Glomerular endothelial cell (primary cell): Measurements from ENCODE around the gene NTRK2. TPM values are rescaled to one million over a fixed set of nuclear protein-coding genes. Genes with fewer than 3 reads are reported as not detected.

Experiments
- DNase-seq: peaks from one replicate; pipeline ENCODE4 v3.0.0-alpha.2; 2011; ENCODE audit warnings: low read depth, low spot score; ENCODE audit errors: extremely low read depth
- total RNA-seq: library from RNA; depleted of rRNA; stranded (reverse); fragments of >200 nt; gene quantifications from 2 replicates; pipeline ENCODE4 v1.2.3, GENCODE V29; 2015

Gene NTRK2
- total RNA-seq, 1 donor from 2014 or later = 0.35 TPM

GRCh38 chr9:84926793-84927192 lies 257.3 kb downstream of the NTRK2 start:
- DNase-seq = no peak

DNA sequence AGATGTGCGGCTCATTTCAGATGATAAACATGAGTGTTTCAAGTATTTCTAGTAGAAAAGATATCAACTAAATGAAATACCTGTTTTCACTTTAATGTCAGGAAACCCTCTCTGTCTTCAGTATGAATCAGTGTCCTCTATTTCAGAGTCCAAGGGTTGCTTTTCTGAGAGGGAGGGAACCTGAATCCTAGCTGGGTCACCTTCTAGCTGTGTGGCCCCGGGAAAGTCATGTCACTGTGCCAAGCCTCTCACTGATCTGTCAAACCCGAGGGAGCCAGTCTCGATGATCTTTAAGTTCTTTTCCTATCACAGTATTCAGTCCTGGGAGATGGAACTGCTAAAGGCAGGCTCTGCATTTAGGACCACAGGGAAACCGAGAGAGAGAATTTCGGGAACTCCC lies 258.9 kb downstream of the NTRK2 start:
- DNase-seq = no peak

DNA sequence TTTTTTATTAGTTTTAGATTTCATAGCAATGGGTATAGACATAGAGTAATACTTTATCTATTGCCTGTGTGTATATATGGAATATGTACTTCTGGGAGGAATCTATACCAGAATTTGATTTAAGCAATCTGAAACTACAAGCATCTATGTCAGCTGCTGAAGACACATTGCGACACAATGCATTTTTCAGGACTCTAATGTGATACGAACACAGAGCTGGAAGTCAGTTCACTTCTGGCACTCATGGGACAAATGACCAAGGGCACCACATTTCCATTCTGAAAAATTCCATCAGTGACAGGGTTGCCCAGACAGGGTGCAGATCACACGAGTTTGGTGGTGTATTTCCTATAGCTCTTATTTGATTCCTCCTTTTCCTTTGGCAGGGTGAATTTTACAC lies 259.5 kb downstream of the NTRK2 start:
- DNase-seq = no peak

GRCh38 chr9:84932915-84933527 lies 263.5 kb downstream of the NTRK2 start:
- DNase-seq = no peak

DNA sequence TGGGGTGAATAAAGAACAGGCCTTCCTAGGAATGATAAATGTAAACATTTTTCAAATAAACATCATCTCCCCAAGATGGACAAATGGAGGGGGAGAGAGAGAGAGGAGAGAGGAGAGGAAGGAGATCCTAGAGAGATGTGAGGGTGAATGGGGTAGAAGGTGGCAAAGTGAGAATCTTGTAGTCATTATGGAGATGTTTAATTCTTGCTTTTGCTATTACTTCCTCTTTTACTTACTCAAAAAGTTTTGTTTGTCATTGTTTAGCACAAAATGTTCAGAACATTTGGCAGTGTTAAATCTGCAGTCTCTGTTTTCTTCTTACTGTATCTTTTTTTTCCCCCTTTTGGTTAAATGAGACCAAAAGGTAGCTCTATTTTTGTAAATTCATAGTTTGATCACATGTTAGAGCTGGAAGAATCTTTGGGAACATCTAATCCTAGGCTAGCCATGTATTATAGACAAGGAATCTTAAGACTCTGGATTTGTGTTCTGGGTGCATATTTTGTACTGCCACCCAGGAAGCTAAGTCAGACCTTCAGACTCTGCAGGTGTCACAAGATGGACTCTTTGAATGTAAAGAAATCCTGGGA lies 266.1 kb downstream of the NTRK2 start:
- DNase-seq = no peak

DNA sequence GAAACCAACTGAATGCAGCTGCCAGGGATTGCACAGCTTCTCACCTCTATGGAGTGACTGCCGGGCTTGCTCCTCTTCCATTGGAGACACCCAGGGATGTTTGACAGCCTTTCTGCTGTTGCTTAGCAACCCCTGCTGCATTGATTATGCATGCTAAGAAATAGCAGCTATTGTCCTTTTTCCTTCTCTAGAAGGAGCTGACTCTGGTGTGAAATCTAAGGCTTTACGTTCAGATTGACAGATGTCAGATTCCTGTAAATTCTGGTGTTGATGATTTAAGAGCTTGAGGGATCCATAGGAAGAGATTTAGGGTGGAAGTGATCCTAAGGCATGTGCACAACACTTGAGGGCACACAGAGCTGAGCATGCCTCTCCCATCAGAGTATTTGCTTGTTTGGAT lies 267.7 kb downstream of the NTRK2 start:
- DNase-seq = no peak

- no peak for DNase-seq
Measured at GRCh38 chr9:84937581-84937980, 268.1 kb downstream of the NTRK2 start.

DNA sequence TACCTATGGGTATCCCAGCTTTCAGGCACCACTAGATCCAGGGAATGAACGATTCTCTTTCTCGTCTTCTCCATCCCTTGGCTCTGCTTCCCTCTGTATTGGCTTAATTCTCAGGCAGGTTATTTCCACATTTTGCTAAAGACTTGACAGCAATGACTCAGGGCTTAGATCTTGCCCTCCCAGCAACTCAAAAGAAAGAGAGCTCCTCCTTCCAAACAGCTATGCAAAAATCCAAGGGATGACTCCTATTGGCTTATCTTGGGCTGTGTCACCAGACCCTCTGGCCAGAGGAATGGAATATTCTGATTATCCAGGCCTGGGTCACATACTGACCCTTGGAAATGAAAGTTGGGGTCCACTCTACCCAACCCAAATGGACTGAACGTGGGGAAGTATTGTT lies 270.2 kb downstream of the NTRK2 start:
- no peak for DNase-seq

DNA sequence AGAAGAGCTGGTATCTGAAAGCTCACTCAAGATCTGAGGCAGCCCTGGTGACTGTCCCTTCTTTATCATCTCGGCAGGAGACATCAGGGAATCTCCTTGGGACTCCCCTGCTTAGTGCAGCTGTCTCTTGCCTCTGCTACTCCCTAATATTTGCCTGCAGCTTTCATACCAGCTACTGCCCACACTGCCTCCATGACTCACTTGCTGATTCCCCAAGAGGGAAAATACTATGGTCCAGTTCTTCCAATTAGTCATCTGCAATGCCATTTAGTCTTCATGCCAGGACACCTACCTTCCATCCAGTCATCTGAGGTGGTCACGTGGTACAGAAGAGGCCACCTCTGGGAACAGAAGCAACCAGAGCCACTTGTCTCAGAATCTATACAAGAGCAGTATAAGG lies 270.8 kb downstream of the NTRK2 start:
- DNase-seq = no peak

DNA sequence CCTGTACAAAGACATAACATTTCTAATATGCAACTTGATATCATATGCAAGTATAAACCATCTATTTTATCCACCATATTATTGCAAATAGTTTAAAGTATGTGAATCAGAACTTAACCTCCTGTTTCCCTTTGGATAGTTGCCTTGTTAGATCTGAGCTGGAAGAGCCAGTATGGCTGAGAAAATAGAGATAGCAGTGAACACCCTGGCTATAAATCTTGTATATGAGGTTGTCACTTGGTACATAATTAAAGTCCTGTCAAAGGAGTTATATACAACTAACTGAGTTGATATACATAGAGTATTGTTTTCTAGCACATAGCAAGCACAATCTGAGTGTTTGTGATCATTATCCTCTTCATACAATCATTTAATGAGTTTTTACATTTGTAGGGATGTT lies 272.3 kb downstream of the NTRK2 start:
- no peak for DNase-seq

GRCh38 chr9:84943482-84944050 lies 274.0 kb downstream of the NTRK2 start:
- DNase-seq = no peak

- no peak for DNase-seq
Measured at GRCh38 chr9:84945878-84946538, 276.5 kb downstream of the NTRK2 start.

- no peak for DNase-seq
Measured at GRCh38 chr9:84947412-84947972, 278.0 kb downstream of the NTRK2 start.

- DNase-seq = no peak
Measured at GRCh38 chr9:84949258-84949657, 279.7 kb downstream of the NTRK2 start.

- no peak for DNase-seq
Measured at GRCh38 chr9:84949971-84950370, 280.4 kb downstream of the NTRK2 start.

- no peak for DNase-seq
Measured at GRCh38 chr9:84950879-84951811, 281.6 kb downstream of the NTRK2 start.

DNA sequence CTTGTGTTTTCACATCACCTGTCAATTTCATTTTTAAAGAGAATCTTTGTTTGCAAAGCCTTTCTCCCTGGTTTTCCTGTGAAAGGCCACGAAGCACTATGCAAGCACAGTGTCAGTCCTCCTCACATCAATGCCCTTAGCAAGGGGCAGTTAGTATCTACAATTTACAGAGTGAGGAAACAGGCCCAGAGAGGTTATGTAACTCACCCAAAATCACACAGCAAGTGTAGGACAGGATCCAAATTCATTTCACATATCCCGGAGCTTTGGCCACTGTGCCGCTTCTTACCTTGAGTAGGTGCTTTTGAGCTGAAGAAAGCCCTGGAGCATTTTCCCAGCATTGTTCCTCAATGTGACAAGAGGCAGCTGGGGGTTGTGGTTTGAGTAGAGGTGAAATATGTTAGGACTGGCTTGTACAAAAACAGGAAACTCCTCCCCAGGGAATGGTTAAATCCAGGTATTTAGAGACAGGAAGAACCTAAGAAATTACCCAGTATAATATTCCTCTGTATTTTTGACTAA lies 283.8 kb downstream of the NTRK2 start:
- DNase-seq = no peak

DNA sequence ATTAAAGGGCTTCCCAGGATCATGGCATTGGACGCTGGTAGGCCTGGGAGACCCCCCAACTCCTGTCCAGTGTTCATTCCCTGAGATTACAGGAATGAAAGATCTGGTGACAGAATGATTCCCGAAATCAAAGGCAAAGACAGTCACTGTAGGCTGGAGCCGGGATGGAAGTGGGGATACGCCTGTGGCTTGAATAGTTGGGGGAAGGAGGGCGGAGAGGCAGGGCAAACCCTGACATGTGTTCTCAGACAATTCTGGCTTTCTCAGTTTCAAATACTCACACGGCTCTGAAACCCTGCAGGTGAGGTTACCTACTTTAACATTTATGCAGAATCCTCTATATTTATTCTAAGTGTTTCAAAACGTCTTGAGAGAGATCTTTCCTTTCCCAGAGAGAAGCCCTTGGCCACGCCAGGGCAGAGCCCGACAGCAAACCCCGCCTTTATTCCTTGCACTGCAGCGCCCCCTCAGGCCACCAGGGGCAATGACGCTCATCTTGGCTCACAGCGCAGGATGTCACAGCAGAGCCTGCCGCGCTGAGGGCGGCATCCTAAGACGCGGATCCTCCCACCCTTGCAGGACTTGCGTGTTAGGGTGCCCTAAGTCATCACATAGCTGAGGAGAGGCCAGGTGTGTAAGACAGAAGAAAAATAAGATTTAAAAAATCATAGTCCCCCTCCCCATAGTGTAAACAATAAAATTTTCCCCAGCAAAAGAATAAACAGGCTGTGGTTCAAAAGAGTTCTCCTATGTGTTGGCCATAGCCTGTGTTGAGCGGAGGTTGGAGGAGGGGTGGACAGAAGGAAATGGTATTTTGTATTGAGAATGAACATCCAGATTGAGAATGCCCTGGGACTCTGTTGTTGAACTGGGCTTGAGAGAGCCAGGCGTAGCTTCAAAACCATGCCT lies 284.5 kb downstream of the NTRK2 start:
- peak; percentile 4 for DNase-seq

GRCh38 chr9:84955155-84955554 lies 285.6 kb downstream of the NTRK2 start:
- DNase-seq = no peak
